SU-DHL-6 (cell line): Measurements from ENCODE around the gene ARHGEF4.

Source experiments
- EZH2phosphoT487 ChIP-seq: fragments of 200-600 bp; sonication (generic), shearing (Covaris generic); conservative IDR thresholded peaks from 2 replicates; pipeline ENCODE4 v1.6.1; 2018; ENCODE audit warnings: mild to moderate bottlenecking, antibody characterized with exemption, low read length, moderate library complexity, mixed read lengths
- TF ChIP-seq, protein P1 (sequence below): fragments of 200-600 bp; sonication (generic); IDR thresholded peaks from one replicate; pipeline ENCODE4 v1.5.1; 2017; ENCODE audit warnings: antibody characterized with exemption, mild to moderate bottlenecking, low read length, moderate library complexity; ENCODE audit not compliant: insufficient read depth, poor library complexity, severe bottlenecking

- TF ChIP-seq, protein P1, sequence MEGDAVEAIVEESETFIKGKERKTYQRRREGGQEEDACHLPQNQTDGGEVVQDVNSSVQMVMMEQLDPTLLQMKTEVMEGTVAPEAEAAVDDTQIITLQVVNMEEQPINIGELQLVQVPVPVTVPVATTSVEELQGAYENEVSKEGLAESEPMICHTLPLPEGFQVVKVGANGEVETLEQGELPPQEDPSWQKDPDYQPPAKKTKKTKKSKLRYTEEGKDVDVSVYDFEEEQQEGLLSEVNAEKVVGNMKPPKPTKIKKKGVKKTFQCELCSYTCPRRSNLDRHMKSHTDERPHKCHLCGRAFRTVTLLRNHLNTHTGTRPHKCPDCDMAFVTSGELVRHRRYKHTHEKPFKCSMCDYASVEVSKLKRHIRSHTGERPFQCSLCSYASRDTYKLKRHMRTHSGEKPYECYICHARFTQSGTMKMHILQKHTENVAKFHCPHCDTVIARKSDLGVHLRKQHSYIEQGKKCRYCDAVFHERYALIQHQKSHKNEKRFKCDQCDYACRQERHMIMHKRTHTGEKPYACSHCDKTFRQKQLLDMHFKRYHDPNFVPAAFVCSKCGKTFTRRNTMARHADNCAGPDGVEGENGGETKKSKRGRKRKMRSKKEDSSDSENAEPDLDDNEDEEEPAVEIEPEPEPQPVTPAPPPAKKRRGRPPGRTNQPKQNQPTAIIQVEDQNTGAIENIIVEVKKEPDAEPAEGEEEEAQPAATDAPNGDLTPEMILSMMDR, result no peak
- no peak for TF ChIP-seq EZH2phosphoT487
These were observed 45.1 kb upstream of the ARHGEF4 start for GRCh38 chr2:130791617-130791939.
